MM.1S (cell line): ENCODE results near the gene TMEM43.

ENCODE experiments used
- DNase-seq: peaks from one replicate; pipeline ENCODE4 v3.0.0-alpha.2; 2015
- H2AFZ ChIP-seq: fragments of 300-600 bp; sonication (generic); 2 replicates; pipeline ENCODE4 v1.6.0; 2016; ENCODE audit warnings: antibody characterized with exemption, low read length
- H3F3A ChIP-seq: fragments of 300-600 bp; sonication (generic); 2 replicates; pipeline ENCODE4 v1.6.1; 2016; ENCODE audit warnings: mild to moderate bottlenecking, antibody characterized with exemption, low read length, moderate library complexity, mixed read lengths; ENCODE audit not compliant: insufficient read depth
- H3K27ac ChIP-seq: fragments of 300-600 bp; sonication (generic); 2 replicates; pipeline ENCODE4 v1.5.1; 2016; ENCODE audit warnings: mild to moderate bottlenecking, low read length
- H3K27me3 ChIP-seq: fragments of 300-600 bp; sonication (generic); replicated peaks from 2 replicates; pipeline ENCODE4 v1.6.0; 2016; ENCODE audit warnings: low read length; ENCODE audit not compliant: insufficient read depth
- H3K36me3 ChIP-seq: fragments of 300-600 bp; sonication (generic); replicated peaks from 2 replicates; pipeline ENCODE4 v1.6.1; 2016; ENCODE audit warnings: mild to moderate bottlenecking, low read length, mixed read lengths; ENCODE audit not compliant: insufficient read depth
- H3K4me1 ChIP-seq: fragments of 300-600 bp; sonication (generic); 2 replicates; pipeline ENCODE4 v1.6.1; 2016; ENCODE audit warnings: low read length, mixed read lengths
- H3K4me2 ChIP-seq: fragments of 300-600 bp; sonication (generic); 2 replicates; pipeline ENCODE4 v1.6.0; 2016; ENCODE audit warnings: low read depth, low read length
- H3K4me3 ChIP-seq: fragments of 300-600 bp; sonication (generic); 2 replicates; pipeline ENCODE4 v1.5.1; 2016; ENCODE audit warnings: low read length, mixed read lengths
- H3K79me2 ChIP-seq: fragments of 300-600 bp; sonication (generic); 2 replicates; pipeline ENCODE4 v1.6.1; 2016; ENCODE audit warnings: mixed run types, low read length, mixed read lengths
- H3K9ac ChIP-seq: fragments of 300-600 bp; sonication (generic); 2 replicates; pipeline ENCODE4 v1.6.1; 2016; ENCODE audit warnings: low read length, mixed read lengths
- H3K9me2 ChIP-seq: fragments of 300-600 bp; sonication (generic); replicated peaks from 2 replicates; pipeline ENCODE4 v1.6.1; 2016; ENCODE audit warnings: mild to moderate bottlenecking, low read length, mixed read lengths; ENCODE audit not compliant: insufficient read depth
- H3K9me3 ChIP-seq: fragments of 300-600 bp; sonication (generic); replicated peaks from 2 replicates; pipeline ENCODE4 v1.6.1; 2016; ENCODE audit warnings: mild to moderate bottlenecking, low read length, mixed read lengths; ENCODE audit not compliant: insufficient read depth
- H4K20me1 ChIP-seq: fragments of 300-600 bp; sonication (generic); 2 replicates; pipeline ENCODE4 v1.6.1; 2016; ENCODE audit warnings: mild to moderate bottlenecking, low read length, moderate library complexity, mixed read lengths; ENCODE audit not compliant: insufficient read depth
- CTCF ChIP-seq: fragments of 300-600 bp; sonication (generic); IDR thresholded peaks from 2 replicates; pipeline ENCODE4 v1.5.1; 2016; ENCODE audit warnings: antibody characterized with exemption, low read length, mixed read lengths
- EZH2 ChIP-seq: fragments of 300-600 bp; sonication (generic); optimal IDR thresholded peaks from 2 replicates; pipeline ENCODE3; 2017; ENCODE audit warnings: low read depth, mild to moderate bottlenecking, antibody characterized with exemption, low read length, mixed read lengths
- EZH2phosphoT487 ChIP-seq: fragments of 300-600 bp; sonication (generic); IDR thresholded peaks from 2 replicates; pipeline ENCODE4 v1.6.1; 2018; ENCODE audit warnings: antibody characterized with exemption, low read length

Gene TMEM43

GRCh38 chr3:14110699-14111098, 14.2 kb upstream of the TMEM43 start:
- Histone ChIP-seq H3F3A (no peaks in the 10 kb centered on the region), H3K4me3 (no peak overlapping the region), H3K9ac (no peak overlapping the region), H3K27ac (no peak overlapping the region), H3K9me3 (no peaks in the 10 kb centered on the region), H3K36me3 (peaks cover 26% of the 10 kb centered on the region), H3K27me3 (no peaks in the 10 kb centered on the region), H2AFZ (no peak overlapping the region), H4K20me1 (no peaks in the 10 kb centered on the region), H3K9me2 (no peaks in the 10 kb centered on the region), H3K79me2 (peaks cover 7% of the 10 kb centered on the region), H3K4me1 (0 out of 2 replicates have a peak, but pooled peaks cover 7% of the 10 kb centered on the region), H3K4me2 (no peak overlapping the region)
- TF ChIP-seq EZH2 (no peak), EZH2phosphoT487 (no peak), CTCF (no peak)
- no peak for DNase-seq

- Histone ChIP-seq H3K79me2 (peaks cover 41% of the 10 kb centered on the region), H3K4me1 (peaks cover 10% of the 10 kb centered on the region; the same call in 1 of the 2 replicates), H3K9me2 (no peaks in the 10 kb centered on the region), H2AFZ (no peak overlapping the region), H3K27ac (no peak overlapping the region), H3F3A (no peaks in the 10 kb centered on the region), H3K9ac (no peak overlapping the region), H4K20me1 (no peaks in the 10 kb centered on the region), H3K27me3 (no peaks in the 10 kb centered on the region), H3K36me3 (peaks cover 30% of the 10 kb centered on the region), H3K9me3 (no peaks in the 10 kb centered on the region), H3K4me3 (no peak overlapping the region), H3K4me2 (no peak overlapping the region)
- DNase-seq: no peak
- TF ChIP-seq EZH2 (no peak), CTCF (peak; percentile 33)
These were observed 10.8 kb upstream of the TMEM43 start for GRCh38 chr3:14113965-14114635.

DNA sequence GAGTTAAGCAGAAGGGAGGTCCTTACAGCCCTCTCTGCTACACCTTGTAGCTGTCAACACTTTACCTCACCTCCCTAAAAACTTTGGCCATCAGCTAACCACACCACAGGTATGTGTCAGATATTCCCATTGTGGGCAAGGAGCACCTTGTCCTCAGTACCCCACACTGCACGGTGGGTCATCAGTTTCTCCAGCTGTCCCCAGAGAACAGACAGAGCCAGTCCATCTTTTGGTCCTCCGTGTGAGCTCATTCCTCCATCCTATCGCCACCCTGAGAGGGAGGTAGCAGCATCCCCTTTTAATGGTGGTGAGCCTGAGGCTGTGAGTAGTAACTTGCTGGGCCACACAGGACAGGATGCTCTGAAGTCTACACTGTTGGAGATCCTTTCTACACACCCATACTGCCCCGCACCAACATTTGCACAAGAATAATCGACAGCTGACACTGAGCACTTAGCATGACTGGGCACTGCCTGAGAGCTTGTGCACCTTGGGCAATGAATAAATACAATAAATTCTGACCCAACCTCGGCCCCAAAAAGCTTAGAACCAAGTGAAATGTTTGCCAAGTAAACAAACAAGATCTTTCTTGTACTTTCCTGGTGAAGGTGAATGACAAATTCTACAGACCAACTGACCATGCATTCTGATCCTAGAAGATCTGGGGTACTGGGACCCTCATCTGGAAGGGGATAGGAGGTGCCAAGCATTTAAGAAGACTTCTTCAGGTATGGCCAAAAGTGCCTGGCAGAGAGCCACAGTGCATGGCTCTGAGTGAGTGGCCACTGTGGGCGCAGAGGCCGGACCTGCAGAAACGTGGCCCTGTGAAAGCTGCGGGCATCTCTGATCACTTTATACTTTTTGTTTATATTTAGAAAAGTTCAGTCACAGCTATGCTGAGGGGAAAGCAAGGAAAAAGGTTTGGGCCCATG, 7.1 kb upstream of the TMEM43 start:
- Histone ChIP-seq H3K4me3 (no peak overlapping the region), H3K4me1 (peaks cover 46% of the 10 kb centered on the region), H3F3A (peaks cover 27% of the 10 kb centered on the region), H4K20me1 (no peaks in the 10 kb centered on the region), H3K4me2 (no peak overlapping the region), H3K79me2 (peaks cover 58% of the 10 kb centered on the region), H3K27ac (no peak overlapping the region), H3K9me3 (no peaks in the 10 kb centered on the region), H2AFZ (no peak overlapping the region), H3K9me2 (no peaks in the 10 kb centered on the region), H3K9ac (no peak overlapping the region), H3K36me3 (peaks cover 27% of the 10 kb centered on the region), H3K27me3 (no peaks in the 10 kb centered on the region)
- DNase-seq: no peak
- TF ChIP-seq CTCF (no peak), EZH2 (no peak), EZH2phosphoT487 (no peak)
